Heart left ventricle (tissue), 13 donors: ENCODE results near the gene OSBPL10.

Experiments used
- POLR2A ChIP-seq, 2 donors: fragments of 450-650 bp; IDR thresholded peaks; one replicate each; pipeline ENCODE4 v1.6.1; 2017; ENCODE audit warnings: antibody characterized with exemption in 2 of 2, mild to moderate bottlenecking in 2 of 2, moderate library complexity in 2 of 2
- TF ChIP-seq, protein P1 (sequence below), 12 donors: fragments of 200-600 bp; sonication (generic) in 4 of 12; IDR thresholded peaks; one replicate each; pipeline versions ENCODE4 v1.5.0 to v1.8.0; 2018 to 2022; ENCODE audit warnings: antibody characterized with exemption in 12 of 12, mild to moderate bottlenecking in 5 of 12
- donor health status: ischemic (EF 13 %, LVEDD 7.1; RV severe dilation, severe dysfunction).
- donor health status: DM: no; HTN: yes; CAD: no.
- donor health status: DM: no; HTN: no; CAD: no.
- donor health status: ischemic (EF 25% LVEDD 6.9; RV normal size, moderate dysfunction).
- donor health status: ischemic (EF 25% LVEDD 5.7; RV mildly dilated, moderate dysfunction).
- donor health status: ischemic (EF 35%, LVEDD 5.7; RV mildly dilated, moderate dysfunction).
- donor health status: nonischemic (EF 11% LVEDD 7.7; RV severe dilation, severe dysfunction).
- donor health status: DM: yes; HTN: yes; CAD: no.
- donor health status: PGD.
- donor health status: ischemic (EF 29% LVEDD 5.4; RV normal size, mild dysfunction).
- donor health status: nonischemic (EF 23%, LVEDD 6.1; RV moderate dilation, normal function).

- TF ChIP-seq, protein P1, sequence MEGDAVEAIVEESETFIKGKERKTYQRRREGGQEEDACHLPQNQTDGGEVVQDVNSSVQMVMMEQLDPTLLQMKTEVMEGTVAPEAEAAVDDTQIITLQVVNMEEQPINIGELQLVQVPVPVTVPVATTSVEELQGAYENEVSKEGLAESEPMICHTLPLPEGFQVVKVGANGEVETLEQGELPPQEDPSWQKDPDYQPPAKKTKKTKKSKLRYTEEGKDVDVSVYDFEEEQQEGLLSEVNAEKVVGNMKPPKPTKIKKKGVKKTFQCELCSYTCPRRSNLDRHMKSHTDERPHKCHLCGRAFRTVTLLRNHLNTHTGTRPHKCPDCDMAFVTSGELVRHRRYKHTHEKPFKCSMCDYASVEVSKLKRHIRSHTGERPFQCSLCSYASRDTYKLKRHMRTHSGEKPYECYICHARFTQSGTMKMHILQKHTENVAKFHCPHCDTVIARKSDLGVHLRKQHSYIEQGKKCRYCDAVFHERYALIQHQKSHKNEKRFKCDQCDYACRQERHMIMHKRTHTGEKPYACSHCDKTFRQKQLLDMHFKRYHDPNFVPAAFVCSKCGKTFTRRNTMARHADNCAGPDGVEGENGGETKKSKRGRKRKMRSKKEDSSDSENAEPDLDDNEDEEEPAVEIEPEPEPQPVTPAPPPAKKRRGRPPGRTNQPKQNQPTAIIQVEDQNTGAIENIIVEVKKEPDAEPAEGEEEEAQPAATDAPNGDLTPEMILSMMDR (IDR thresholded peaks at IDR 0.05), result no peak
- TF ChIP-seq POLR2A (IDR thresholded peaks at IDR 0.05), result no peak
These were observed 63.6 kb downstream of the OSBPL10 start for GRCh38 chr3:31917303-31918005.
